ENCODE data around the gene IGF2BP2.

Gene IGF2BP2

GRCh38 chr3:185822221-185823000, 2.4 kb downstream of the IGF2BP2 start:
- H3K4me1 ChIP-seq (ENCODE audit: control insufficient read depth in 1 of 2, insufficient read depth in 1 of 2, low read depth in 1 of 2, low read length in 1 of 2), result peaks cover 25 to 31% of the 10 kb centered on the region in 2 experiments
- H3K27me3 ChIP-seq, result peaks cover 59% of the 10 kb centered on the region
- no peaks in the 10 kb centered on the region for H3K36me3 ChIP-seq
- H3K4me3 ChIP-seq (ENCODE audit: low read depth in 1 of 2, low read length in 1 of 2), result peak overlapping the region; percentile 62 to 68
- H3K9me3 ChIP-seq, result no peaks in the 10 kb centered on the region
- no peak for TF ChIP-seq CTCF (IDR thresholded peaks at IDR 0.05)
- no peak overlapping the region for H3K27ac ChIP-seq

DNA sequence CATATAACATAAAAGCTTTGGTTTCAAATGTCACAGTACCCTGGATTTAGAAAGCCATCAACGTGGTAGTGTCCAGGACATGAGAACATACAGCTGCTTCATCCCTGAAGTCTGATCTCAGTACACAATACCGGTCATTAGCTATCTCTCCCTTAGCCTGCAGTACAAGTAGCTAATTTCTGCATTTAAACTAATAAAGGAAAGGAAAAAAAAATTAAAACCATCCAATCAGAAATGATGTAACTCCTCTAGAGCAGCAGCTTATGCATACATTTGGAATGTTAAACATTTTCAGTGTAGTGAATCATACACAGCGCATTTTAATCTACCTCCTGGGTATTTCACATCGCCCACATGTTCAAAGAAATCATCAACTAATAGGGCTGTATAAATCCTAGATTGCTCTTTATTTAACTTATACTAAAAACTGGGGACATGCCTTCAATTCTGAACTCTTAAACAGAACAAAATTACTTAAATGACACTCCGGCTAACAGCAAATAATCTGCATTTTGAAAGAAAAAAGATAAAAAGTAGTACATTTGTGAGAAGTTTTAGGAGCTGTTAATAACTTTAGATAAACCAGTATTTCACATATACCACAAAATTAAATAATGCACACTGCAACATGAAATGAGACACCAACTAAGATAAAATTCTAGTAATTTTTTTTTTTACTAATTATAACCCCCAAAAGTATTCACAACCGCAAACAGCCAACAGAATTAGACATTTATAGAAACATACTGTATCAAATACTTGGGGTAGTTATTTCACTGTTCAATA, 3.7 kb downstream of the IGF2BP2 start:
- Histone ChIP-seq H3K27ac (no peak overlapping the region), H3K9me3 (no peaks in the 10 kb centered on the region), H3K27me3 (peaks cover 47% of the 10 kb centered on the region), H3K4me3 (ENCODE audit: low read depth in 1 of 2, low read length in 1 of 2) (no peak overlapping the region), H3K4me1 (ENCODE audit: control insufficient read depth in 1 of 2, insufficient read depth in 1 of 2, low read depth in 1 of 2, low read length in 1 of 2) (peaks cover 26 to 33% of the 10 kb centered on the region in 2 experiments), H3K36me3 (no peaks in the 10 kb centered on the region)
- TF ChIP-seq CTCF (IDR thresholded peaks at IDR 0.05), result no peak

GRCh38 chr3:185818267-185818875, 6.5 kb downstream of the IGF2BP2 start:
- Histone ChIP-seq H3K9me3 (no peaks in the 10 kb centered on the region), H3K4me3 (ENCODE audit: low read depth in 1 of 2, low read length in 1 of 2) (no peak overlapping the region), H3K4me1 (ENCODE audit: control insufficient read depth in 1 of 2, insufficient read depth in 1 of 2, low read depth in 1 of 2, low read length in 1 of 2) (peaks cover 27 to 42% of the 10 kb centered on the region in 2 experiments), H3K27me3 (peaks cover 20% of the 10 kb centered on the region), H3K27ac (no peak overlapping the region), H3K36me3 (no peaks in the 10 kb centered on the region)
- no peak for TF ChIP-seq CTCF (IDR thresholded peaks at IDR 0.05)

GRCh38 chr3:185815391-185816282, 9.2 kb downstream of the IGF2BP2 start:
- Histone ChIP-seq H3K27ac (no peak overlapping the region), H3K9me3 (no peaks in the 10 kb centered on the region), H3K36me3 (no peaks in the 10 kb centered on the region), H3K4me1 (ENCODE audit: control insufficient read depth in 1 of 2, insufficient read depth in 1 of 2, low read depth in 1 of 2, low read length in 1 of 2) (peaks cover 21 to 31% of the 10 kb centered on the region in 2 experiments), H3K4me3 (ENCODE audit: low read depth in 1 of 2, low read length in 1 of 2) (no peak overlapping the region), H3K27me3 (no peaks in the 10 kb centered on the region)
- TF ChIP-seq CTCF (IDR thresholded peaks at IDR 0.05), result no peak

GRCh38 chr3:185813691-185814215, 11.1 kb downstream of the IGF2BP2 start:
- Histone ChIP-seq H3K36me3 (no peaks in the 10 kb centered on the region), H3K27ac (no peak overlapping the region), H3K27me3 (no peaks in the 10 kb centered on the region), H3K4me1 (ENCODE audit: control insufficient read depth in 1 of 2, insufficient read depth in 1 of 2, low read depth in 1 of 2, low read length in 1 of 2) (peaks cover 21 to 31% of the 10 kb centered on the region in 2 experiments), H3K4me3 (ENCODE audit: low read depth in 1 of 2, low read length in 1 of 2) (no peak overlapping the region), H3K9me3 (no peaks in the 10 kb centered on the region)
- TF ChIP-seq CTCF (IDR thresholded peaks at IDR 0.05), result no peak

All from neutrophil (primary cell).